Muscle of arm (tissue), 12 donors: ENCODE results near the gene MDFI. TPM values are rescaled to one million over a fixed set of nuclear protein-coding genes. Genes with fewer than 3 reads are reported as not detected.

Experiments used
- DNase-seq: peaks from one replicate; pipeline ENCODE4 v3.0.0-alpha.2; 2013
- polyA plus RNA-seq, 12 donors: library from polyadenylated mRNA; unstranded; fragments of 120-200 nt; gene quantifications; one replicate each; pipeline ENCODE4 v1.2.1, GENCODE V29; 2013; ENCODE audit not compliant: insufficient read length in 12 of 12

MDFI gene
- polyA plus RNA-seq, 12 donors: 29.6 to 84.0 (median 43.2) TPM; not detected in 1

GRCh38 chr6:41702089-41702745, 63.9 kb downstream of the MDFI start:
- no peak for DNase-seq

GRCh38 chr6:41702771-41703494, 64.7 kb downstream of the MDFI start:
- DNase-seq: no peak

Other genes starting within 250 kb of the MDFI start
- gene FOXP4, start 92.1 kb upstream of the MDFI start, polyA plus RNA-seq: 10 to 100 TPM in 8 of 12 donors, 1 to 10 TPM in 3, not detected in 1; 9.1 to 30.8 (median 12.4) TPM
- gene TFEB, start 97.1 kb downstream of the MDFI start, polyA plus RNA-seq: 10 to 100 TPM in 1 of 12 donors, 1 to 10 TPM in 10, not detected in 1; 3.7 to 27.9 (median 6.0) TPM
- not detected for gene PGC, start 108.9 kb downstream of the MDFI start, polyA plus RNA-seq
- gene FRS3, start 141.4 kb downstream of the MDFI start, polyA plus RNA-seq: 10 to 100 TPM in 1 of 12 donors, 1 to 10 TPM in 10, not detected in 1; 5.7 to 11.9 (median 6.6) TPM
- 1 to 10 TPM in 10 of 12 donors, not detected in 2; 1.2 to 6.9 (median 2.5) TPM for gene PRICKLE4, start 142.3 kb downstream of the MDFI start, polyA plus RNA-seq
- gene TOMM6, start 149.2 kb downstream of the MDFI start, polyA plus RNA-seq: 100 to 1,000 TPM in 11 of 12 donors, not detected in 1; 130 to 199 (median 175) TPM